AG09319 (cell line): ENCODE measurements around the gene C6orf141.
"Not testable (repeated sequence)": the region's sequence is repeated elsewhere in the genome, so short reads cannot be mapped to it uniquely, and the experiment has no call there.

Experiments
- DNase-seq: peaks from one replicate; pipeline ENCODE4 v3.0.0-alpha.2; 2010; ENCODE audit warnings: low read depth; ENCODE audit errors: extremely low read depth
- TF ChIP-seq, protein P1 (sequence below): IDR thresholded peaks from 2 replicates; pipeline ENCODE4 v1.5.1; 2011; ENCODE audit warnings: low read depth, mild to moderate bottlenecking, inconsistent platforms, low read length, moderate library complexity

C6orf141 gene

GRCh38 chr6:49576618-49577017 is 26.1 kb downstream of the C6orf141 start:
- no peak for DNase-seq

GRCh38 chr6:49579649-49580048 is 29.2 kb downstream of the C6orf141 start:
- no peak for DNase-seq
- TF ChIP-seq, protein P1, sequence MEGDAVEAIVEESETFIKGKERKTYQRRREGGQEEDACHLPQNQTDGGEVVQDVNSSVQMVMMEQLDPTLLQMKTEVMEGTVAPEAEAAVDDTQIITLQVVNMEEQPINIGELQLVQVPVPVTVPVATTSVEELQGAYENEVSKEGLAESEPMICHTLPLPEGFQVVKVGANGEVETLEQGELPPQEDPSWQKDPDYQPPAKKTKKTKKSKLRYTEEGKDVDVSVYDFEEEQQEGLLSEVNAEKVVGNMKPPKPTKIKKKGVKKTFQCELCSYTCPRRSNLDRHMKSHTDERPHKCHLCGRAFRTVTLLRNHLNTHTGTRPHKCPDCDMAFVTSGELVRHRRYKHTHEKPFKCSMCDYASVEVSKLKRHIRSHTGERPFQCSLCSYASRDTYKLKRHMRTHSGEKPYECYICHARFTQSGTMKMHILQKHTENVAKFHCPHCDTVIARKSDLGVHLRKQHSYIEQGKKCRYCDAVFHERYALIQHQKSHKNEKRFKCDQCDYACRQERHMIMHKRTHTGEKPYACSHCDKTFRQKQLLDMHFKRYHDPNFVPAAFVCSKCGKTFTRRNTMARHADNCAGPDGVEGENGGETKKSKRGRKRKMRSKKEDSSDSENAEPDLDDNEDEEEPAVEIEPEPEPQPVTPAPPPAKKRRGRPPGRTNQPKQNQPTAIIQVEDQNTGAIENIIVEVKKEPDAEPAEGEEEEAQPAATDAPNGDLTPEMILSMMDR = no peak

More at GRCh38 chr6:49576618-49577017, 26.1 kb downstream of the C6orf141 start:
- TF ChIP-seq, protein P1 = no peak

DNA sequence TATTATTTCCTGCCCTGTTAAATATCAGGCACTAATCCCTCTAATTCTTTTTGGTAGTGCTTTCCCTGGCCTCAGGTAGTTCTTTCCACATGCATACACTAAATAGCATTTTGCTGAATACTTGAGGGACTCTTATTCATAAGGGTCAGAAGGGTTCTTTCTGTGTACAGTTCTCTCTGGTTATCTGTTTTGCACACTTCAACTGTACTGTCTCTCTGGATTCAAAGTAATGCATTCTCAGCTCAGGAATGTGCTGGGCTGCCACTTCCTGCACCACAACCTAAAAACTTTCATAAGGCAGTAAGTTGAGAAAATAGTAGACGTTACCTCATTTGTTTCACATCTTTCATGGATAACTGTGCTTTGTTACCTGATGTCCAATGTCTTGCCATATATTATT is 32.1 kb downstream of the C6orf141 start:
- TF ChIP-seq, protein P1 = no peak
- DNase-seq = no peak

DNA sequence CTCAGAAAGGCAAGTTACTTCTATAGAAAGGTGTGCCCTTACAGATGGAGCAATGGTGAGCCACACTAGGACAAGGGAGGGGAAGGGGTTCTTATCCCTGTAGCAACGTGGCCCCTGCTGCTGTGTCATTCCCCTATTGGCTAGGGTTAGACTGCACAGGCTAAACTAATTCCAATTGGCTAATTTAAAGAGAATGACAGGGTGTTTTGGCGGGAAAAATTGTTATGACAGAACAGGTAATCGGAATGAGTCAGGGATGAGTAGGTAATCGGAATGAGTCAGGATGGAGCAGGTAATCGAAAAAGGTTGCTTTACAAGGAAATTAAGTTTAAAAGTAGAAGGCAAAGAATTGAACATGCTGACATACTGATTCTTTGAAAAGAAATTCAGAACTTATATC is 36.8 kb downstream of the C6orf141 start:
- DNase-seq = not testable (repeated sequence)
